SJSA1 (cell line): Measurements from ENCODE around the gene ADPRHL1. TPM values are rescaled to one million over a fixed set of nuclear protein-coding genes. Genes with fewer than 3 reads are reported as not detected.

Experiments used
- DNase-seq, 2 experiments: peaks; one replicate each; pipeline ENCODE4 v3.0.0-alpha.2; 2015 to 2020; ENCODE audit warnings: low spot score in 2 of 2, low read depth in 1 of 2
- H3K27ac ChIP-seq: fragments of 250-450 bp; sonication (Bioruptor Pico); 2 replicates; pipeline ENCODE4 v1.5.1; 2020; ENCODE audit warnings: mild to moderate bottlenecking, moderate library complexity
- H3K27me3 ChIP-seq: fragments of 250-450 bp; sonication (Bioruptor Pico); replicated peaks from 2 replicates; pipeline ENCODE4 v1.5.1; 2020; ENCODE audit warnings: mild to moderate bottlenecking, moderate library complexity
- H3K36me3 ChIP-seq: fragments of 250-450 bp; sonication (Bioruptor Pico); 2 replicates; pipeline ENCODE4 v1.5.1; 2020; ENCODE audit warnings: mild to moderate bottlenecking
- H3K4me1 ChIP-seq: fragments of 250-450 bp; sonication (Bioruptor Pico); replicated peaks from 2 replicates; pipeline ENCODE4 v1.6.1; 2021; ENCODE audit warnings: mild to moderate bottlenecking
- H3K4me3 ChIP-seq: fragments of 250-450 bp; sonication (Bioruptor Pico); 2 replicates; pipeline ENCODE4 v1.5.1; 2020; ENCODE audit warnings: mild to moderate bottlenecking
- H3K9me3 ChIP-seq: fragments of 250-450 bp; sonication (Bioruptor Pico); replicated peaks from 2 replicates; pipeline ENCODE4 v1.5.1; 2020; ENCODE audit warnings: mild to moderate bottlenecking
- total RNA-seq: library from RNA; depleted of rRNA; stranded (reverse); fragments of >200 nt; shearing (Covaris generic); gene quantifications from 2 replicates; pipeline ENCODE4 v1.2.3, GENCODE V29; 2014

The ADPRHL1 gene
- total RNA-seq, 1 experiment from 2014 or later, result 10.5 TPM

GRCh38 chr13:113489549-113490495, 36.5 kb upstream of the ADPRHL1 start:
- Histone ChIP-seq H3K36me3 (peaks cover 27% of the 10 kb centered on the region), H3K27me3 (no peaks in the 10 kb centered on the region), H3K27ac (no peak overlapping the region; the same call in 1 of the 2 replicates), H3K9me3 (no peaks in the 10 kb centered on the region), H3K4me1 (peaks cover 33% of the 10 kb centered on the region), H3K4me3 (peak overlapping the region; percentile 92)
- peak in 1 of 2 experiments; percentile 38 for DNase-seq

- H3K4me1 ChIP-seq, result peaks cover 31% of the 10 kb centered on the region
Measured at GRCh38 chr13:113489171-113489548, 35.9 kb upstream of the ADPRHL1 start.

GRCh38 chr13:113488283-113488682, 35.0 kb upstream of the ADPRHL1 start:
- Histone ChIP-seq H3K36me3 (peaks cover 22% of the 10 kb centered on the region), H3K27me3 (no peaks in the 10 kb centered on the region), H3K4me3 (no peak overlapping the region), H3K27ac (no peak overlapping the region), H3K9me3 (no peaks in the 10 kb centered on the region), H3K4me1 (peaks cover 23% of the 10 kb centered on the region)
- no peak for DNase-seq

More at GRCh38 chr13:113489171-113489548, 35.9 kb upstream of the ADPRHL1 start:
- no peak for DNase-seq
- no peaks in the 10 kb centered on the region for H3K9me3 ChIP-seq
- peaks cover 24% of the 10 kb centered on the region for H3K36me3 ChIP-seq
- peak overlapping the region; percentile 92 for H3K4me3 ChIP-seq
- H3K27ac ChIP-seq, result no peak overlapping the region
- H3K27me3 ChIP-seq, result no peaks in the 10 kb centered on the region

- Histone ChIP-seq H3K27me3 (no peaks in the 10 kb centered on the region), H3K9me3 (no peaks in the 10 kb centered on the region), H3K27ac (no peak overlapping the region), H3K4me3 (no peak overlapping the region), H3K36me3 (peaks cover 17% of the 10 kb centered on the region), H3K4me1 (peaks cover 10% of the 10 kb centered on the region)
- no peak for DNase-seq
Measured at GRCh38 chr13:113486698-113487097, 33.4 kb upstream of the ADPRHL1 start.

- H3K9me3 ChIP-seq, result no peaks in the 10 kb centered on the region
- H3K36me3 ChIP-seq, result peaks cover 14% of the 10 kb centered on the region
- no peak overlapping the region for H3K4me3 ChIP-seq
- H3K27me3 ChIP-seq, result no peaks in the 10 kb centered on the region
- peaks cover 10% of the 10 kb centered on the region for H3K4me1 ChIP-seq
- no peak for DNase-seq
- no peak overlapping the region for H3K27ac ChIP-seq
Measured at GRCh38 chr13:113485545-113485944, 32.3 kb upstream of the ADPRHL1 start.

GRCh38 chr13:113483504-113484293, 30.4 kb upstream of the ADPRHL1 start:
- Histone ChIP-seq H3K9me3 (no peaks in the 10 kb centered on the region), H3K4me3 (no peak overlapping the region), H3K4me1 (no peaks in the 10 kb centered on the region), H3K36me3 (peaks cover 24% of the 10 kb centered on the region), H3K27ac (no peak overlapping the region), H3K27me3 (no peaks in the 10 kb centered on the region)
- DNase-seq, result no peak

- no peak for DNase-seq
- no peak overlapping the region for H3K4me3 ChIP-seq
- no peaks in the 10 kb centered on the region for H3K4me1 ChIP-seq
- H3K36me3 ChIP-seq, result peaks cover 24% of the 10 kb centered on the region
- H3K27me3 ChIP-seq, result no peaks in the 10 kb centered on the region
- H3K27ac ChIP-seq, result no peak overlapping the region
- H3K9me3 ChIP-seq, result no peaks in the 10 kb centered on the region
Measured at GRCh38 chr13:113483081-113483480, 29.8 kb upstream of the ADPRHL1 start.

GRCh38 chr13:113479179-113479578, 25.9 kb upstream of the ADPRHL1 start:
- no peak for DNase-seq
- Histone ChIP-seq H3K9me3 (no peaks in the 10 kb centered on the region), H3K27ac (no peak overlapping the region), H3K36me3 (peaks cover 49% of the 10 kb centered on the region), H3K4me1 (no peaks in the 10 kb centered on the region), H3K4me3 (no peak overlapping the region), H3K27me3 (no peaks in the 10 kb centered on the region)

GRCh38 chr13:113477724-113478123, 24.4 kb upstream of the ADPRHL1 start:
- Histone ChIP-seq H3K27me3 (no peaks in the 10 kb centered on the region), H3K4me1 (no peaks in the 10 kb centered on the region), H3K36me3 (peaks cover 45% of the 10 kb centered on the region), H3K27ac (no peak overlapping the region), H3K9me3 (no peaks in the 10 kb centered on the region), H3K4me3 (no peak overlapping the region)
- DNase-seq, result no peak

- Histone ChIP-seq H3K4me3 (no peak overlapping the region), H3K36me3 (peaks cover 45% of the 10 kb centered on the region), H3K27ac (no peak overlapping the region), H3K4me1 (no peaks in the 10 kb centered on the region), H3K9me3 (no peaks in the 10 kb centered on the region), H3K27me3 (no peaks in the 10 kb centered on the region)
- DNase-seq, result no peak
Measured at GRCh38 chr13:113476811-113477210, 23.5 kb upstream of the ADPRHL1 start.

- no peaks in the 10 kb centered on the region for H3K27me3 ChIP-seq
- H3K4me1 ChIP-seq, result no peaks in the 10 kb centered on the region
- H3K27ac ChIP-seq, result no peak overlapping the region
- H3K4me3 ChIP-seq, result no peak overlapping the region
- H3K9me3 ChIP-seq, result no peaks in the 10 kb centered on the region
- H3K36me3 ChIP-seq, result peaks cover 45% of the 10 kb centered on the region
- no peak for DNase-seq
Measured at GRCh38 chr13:113475911-113476310, 22.6 kb upstream of the ADPRHL1 start.

- no peaks in the 10 kb centered on the region for H3K4me1 ChIP-seq
- H3K27me3 ChIP-seq, result no peaks in the 10 kb centered on the region
- no peak overlapping the region for H3K27ac ChIP-seq
- H3K9me3 ChIP-seq, result no peaks in the 10 kb centered on the region
- no peak overlapping the region for H3K4me3 ChIP-seq
- DNase-seq, result no peak
- peaks cover 42% of the 10 kb centered on the region for H3K36me3 ChIP-seq
Measured at GRCh38 chr13:113475280-113475679, 22.0 kb upstream of the ADPRHL1 start.

GRCh38 chr13:113474179-113474578, 20.9 kb upstream of the ADPRHL1 start:
- Histone ChIP-seq H3K27ac (no peak overlapping the region), H3K36me3 (peaks cover 33% of the 10 kb centered on the region), H3K27me3 (no peaks in the 10 kb centered on the region), H3K4me3 (no peak overlapping the region), H3K4me1 (no peaks in the 10 kb centered on the region), H3K9me3 (no peaks in the 10 kb centered on the region)
- no peak for DNase-seq
